Endometrium (tissue), 2 donors: ENCODE results near the gene ZYG11A.

Experiments used
- FAIRE-seq: peaks from 2 replicates; lab custom pipeline; 2012; peaks lifted over from hg19 to GRCh38; lab: Jason Lieb, UNC
- donor health status: control.
- donor health status: control.

Gene ZYG11A

GRCh38 chr1:52918201-52918600, 75.6 kb downstream of the ZYG11A start:
- no peak for FAIRE-seq

- no peak for FAIRE-seq
These were observed 76.6 kb downstream of the ZYG11A start for GRCh38 chr1:52919051-52919722.

- FAIRE-seq, result no peak
These were observed 77.3 kb downstream of the ZYG11A start for GRCh38 chr1:52919723-52920483.

GRCh38 chr1:52920791-52921291, 78.3 kb downstream of the ZYG11A start:
- no peak for FAIRE-seq

- FAIRE-seq, result no peak
These were observed 83.0 kb downstream of the ZYG11A start for GRCh38 chr1:52925571-52926005.

- no peak for FAIRE-seq
These were observed 84.3 kb downstream of the ZYG11A start for GRCh38 chr1:52926864-52927211.

GRCh38 chr1:52927212-52928014, 84.9 kb downstream of the ZYG11A start, which contains the start of gene SCP2:
SCP2 (plus strand) TSS chr1:52927276; CDS start chr1:52927397, 121 bp downstream.
- FAIRE-seq, result no peak

GRCh38 chr1:52928015-52928404, 85.5 kb downstream of the ZYG11A start:
- no peak for FAIRE-seq

- FAIRE-seq, result no peak
These were observed 86.5 kb downstream of the ZYG11A start for GRCh38 chr1:52929019-52929418.

- no peak for FAIRE-seq
These were observed 95.0 kb downstream of the ZYG11A start for GRCh38 chr1:52937433-52938182.

GRCh38 chr1:52938183-52938451, 95.6 kb downstream of the ZYG11A start:
- no peak for FAIRE-seq

- FAIRE-seq, result no peak
These were observed 101.4 kb downstream of the ZYG11A start for GRCh38 chr1:52943876-52944416.

- no peak for FAIRE-seq
These were observed 102.0 kb downstream of the ZYG11A start for GRCh38 chr1:52944566-52944965.
